Activated naive CD4-positive, alpha-beta T cell treated with anti-CD3 and anti-CD28 coated beads, Interleukin-2, amount 50 U/mL, for 72 hours (primary cell): Measurements from ENCODE around the gene SMIM32. TPM values are rescaled to one million over a fixed set of nuclear protein-coding genes. Genes with fewer than 3 reads are reported as not detected.

Experiments used
- ATAC-seq, 2 donors: fragments of 150-1000 bp; cut with Tn5 transposase; 2 replicates each; pipeline ENCODE4 v1.10.0; 2021; ENCODE audit warnings: mild to moderate bottlenecking in 2 of 2, moderate library complexity in 2 of 2
- DNase-seq, 2 donors: peaks; one replicate each; pipeline ENCODE4 v3.0.0; 2021 to 2022; ENCODE audit warnings: low spot score in 2 of 2
- H3K27ac Mint-ChIP-seq, 2 donors: one replicate each; pipeline ENCODE4 v1.8.0; 2022; ENCODE audit warnings: mild to moderate bottlenecking in 2 of 2, mixed read lengths in 2 of 2
- H3K36me3 Mint-ChIP-seq, 2 donors: one replicate each; pipeline ENCODE4 v1.8.0; 2022; ENCODE audit warnings: mixed read lengths in 2 of 2
- H3K9me3 Mint-ChIP-seq, 2 donors: one replicate each; pipeline ENCODE4 v1.8.0; 2022; ENCODE audit warnings: mixed read lengths in 2 of 2
- total RNA-seq, 2 donors: library from RNA; stranded (reverse); gene quantifications; one replicate each; pipeline ENCODE4 v1.2.3, GENCODE V29; 2022

The SMIM32 gene
- total RNA-seq, 2 donors from 2014 or later = not detected

GRCh38 chr5:136212252-136212721, 19.3 kb upstream of the SMIM32 start:
- DNase-seq = peak in 1 of 2 donors; percentile 53
- Mint-ChIP-seq H3K27ac (no peak overlapping the region), H3K9me3 (no peaks in the 10 kb centered on the region), H3K36me3 (no peaks in the 10 kb centered on the region)
- no peak for ATAC-seq

DNA sequence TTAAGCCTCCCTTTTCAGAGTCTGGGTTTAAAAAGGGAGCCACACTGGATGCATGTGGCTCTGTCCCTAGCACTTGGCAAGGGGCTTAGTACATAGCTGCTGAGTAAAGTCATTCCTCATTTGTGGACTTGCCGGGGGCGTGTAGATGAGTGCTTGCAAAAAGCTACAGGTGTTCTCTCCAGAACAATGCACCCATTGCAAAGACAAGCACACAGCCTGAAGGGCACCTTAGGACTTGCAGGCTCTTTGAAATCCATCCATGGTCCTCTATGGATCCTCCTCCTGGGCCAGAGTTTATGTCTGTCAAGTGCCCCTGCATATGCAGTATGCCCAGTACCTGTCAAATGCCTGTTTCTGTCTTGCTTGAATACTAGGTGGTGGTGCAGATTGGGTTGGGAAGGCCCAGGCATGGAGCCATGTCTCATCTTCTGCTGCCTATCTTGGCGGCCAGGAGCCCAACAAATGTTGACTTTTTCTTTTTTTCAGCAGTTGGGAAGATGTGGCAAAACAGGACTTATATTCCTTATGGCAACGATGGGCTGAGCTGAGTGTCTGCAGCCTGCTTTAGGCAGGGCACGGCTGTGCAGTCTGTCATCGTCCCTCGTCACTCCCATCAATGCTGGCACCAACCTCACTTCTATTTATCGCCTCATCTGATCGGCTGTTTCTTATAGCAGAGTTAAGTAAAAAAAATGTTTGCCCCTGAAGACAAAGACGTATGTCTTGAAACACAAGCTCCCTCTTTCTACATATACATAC, 18.5 kb upstream of the SMIM32 start:
- no peaks in the 10 kb centered on the region for H3K9me3 Mint-ChIP-seq
- ATAC-seq = no peak
- DNase-seq = no peak
- H3K36me3 Mint-ChIP-seq = no peaks in the 10 kb centered on the region
- no peak overlapping the region for H3K27ac Mint-ChIP-seq

- ATAC-seq (no peak), DNase-seq (no peak)
- Mint-ChIP-seq H3K27ac (no peak overlapping the region), H3K9me3 (no peaks in the 10 kb centered on the region), H3K36me3 (no peaks in the 10 kb centered on the region)
Observed at GRCh38 chr5:136210259-136210658, 17.3 kb upstream of the SMIM32 start.

DNA sequence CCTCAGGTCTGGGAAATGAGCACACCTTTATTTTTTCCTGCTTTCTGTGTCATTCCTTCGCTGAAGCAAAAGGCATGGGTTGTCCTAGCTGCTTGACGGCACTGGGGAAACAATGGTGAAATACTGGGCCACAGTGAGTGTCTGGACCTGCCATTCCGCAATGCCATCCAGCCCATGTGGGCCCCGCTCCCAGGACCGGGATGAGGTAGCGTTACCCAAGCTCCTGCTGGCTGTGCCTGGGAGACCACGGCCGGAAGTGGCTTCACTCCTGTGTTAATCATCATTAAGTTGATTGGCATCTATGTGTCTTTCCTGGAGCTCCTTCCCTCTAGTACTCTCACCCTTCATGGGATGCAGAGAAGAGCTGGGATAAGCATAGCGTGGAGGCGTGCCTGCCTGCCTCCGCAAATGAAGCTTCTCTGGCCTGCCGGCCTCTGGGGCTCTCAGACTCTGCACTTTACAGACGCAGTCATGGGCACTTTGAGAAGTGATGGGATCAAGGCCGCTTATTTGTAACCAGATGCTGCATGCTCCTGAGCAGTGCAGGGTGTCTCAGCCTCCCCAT, 16.5 kb upstream of the SMIM32 start:
- no peak overlapping the region for H3K27ac Mint-ChIP-seq
- H3K9me3 Mint-ChIP-seq = no peaks in the 10 kb centered on the region
- ATAC-seq (no peak), DNase-seq (no peak)
- no peaks in the 10 kb centered on the region for H3K36me3 Mint-ChIP-seq

DNA sequence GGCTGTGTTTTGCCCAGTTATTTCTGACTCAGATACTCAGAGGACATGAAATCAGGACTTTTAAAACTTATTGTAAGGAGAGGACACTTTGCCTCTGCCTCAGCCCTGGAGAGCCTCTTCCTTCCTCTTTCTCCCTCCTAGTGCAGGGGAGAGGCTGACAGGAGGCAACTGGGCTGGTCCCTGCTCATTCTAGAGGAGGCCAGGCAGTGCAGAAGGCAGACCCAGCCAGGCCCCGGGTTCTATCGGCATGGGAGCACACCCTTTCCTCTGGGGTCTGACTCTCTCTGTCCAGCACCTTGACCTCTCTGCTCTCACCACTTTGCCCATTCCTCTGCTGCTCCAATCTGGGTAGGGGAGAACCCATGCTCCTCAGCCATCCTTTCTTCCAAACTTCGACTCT, 16.0 kb upstream of the SMIM32 start:
- Mint-ChIP-seq H3K9me3 (no peaks in the 10 kb centered on the region), H3K27ac (no peak overlapping the region), H3K36me3 (no peaks in the 10 kb centered on the region)
- ATAC-seq (no peak), DNase-seq (no peak)

DNA sequence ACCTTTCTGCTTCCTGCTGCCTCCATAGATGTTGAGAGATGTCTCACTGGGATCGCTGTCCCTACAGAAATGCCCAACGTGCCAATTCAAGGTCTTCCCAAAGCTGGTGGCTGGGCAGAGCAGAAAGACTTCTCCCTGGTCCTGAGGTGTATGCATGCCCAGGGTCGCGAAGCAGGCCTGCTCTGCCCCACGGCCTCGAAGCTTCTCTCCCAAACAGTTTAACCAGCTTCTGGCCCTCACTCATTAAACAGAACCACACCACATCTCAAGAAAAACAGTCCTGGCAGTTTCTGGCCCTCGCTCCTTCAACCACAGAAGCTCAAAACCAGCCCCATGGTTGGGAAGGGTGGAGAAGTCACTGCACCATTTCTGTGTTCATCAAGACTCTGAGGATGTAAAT, 14.7 kb upstream of the SMIM32 start:
- no peaks in the 10 kb centered on the region for H3K36me3 Mint-ChIP-seq
- ATAC-seq (no peak), DNase-seq (no peak)
- H3K9me3 Mint-ChIP-seq = no peaks in the 10 kb centered on the region
- H3K27ac Mint-ChIP-seq = no peak overlapping the region

DNA sequence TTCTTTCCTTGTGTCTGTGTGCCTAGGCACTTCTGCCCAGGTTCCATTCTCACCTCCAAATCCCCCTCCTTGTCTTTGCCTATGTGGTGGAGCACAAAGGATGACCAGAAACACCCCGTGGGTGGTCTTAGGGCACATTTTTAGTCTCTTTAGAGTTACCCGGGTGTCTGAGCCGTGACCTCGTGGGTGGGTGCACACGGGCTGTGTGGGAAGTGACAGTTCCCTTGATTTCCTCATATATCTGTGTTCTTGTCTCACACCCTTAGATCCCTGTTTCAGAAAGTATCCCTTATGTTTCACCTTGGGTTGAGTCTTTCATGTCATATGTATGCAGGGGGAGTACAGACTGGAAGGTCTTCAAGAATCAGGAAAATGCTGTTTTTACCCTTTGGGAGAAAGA, 13.4 kb upstream of the SMIM32 start:
- H3K9me3 Mint-ChIP-seq = no peaks in the 10 kb centered on the region
- no peak overlapping the region for H3K27ac Mint-ChIP-seq
- no peak for DNase-seq
- H3K36me3 Mint-ChIP-seq = no peaks in the 10 kb centered on the region
- no peak for ATAC-seq

GRCh38 chr5:136205941-136206340, 13.0 kb upstream of the SMIM32 start:
- DNase-seq (no peak), ATAC-seq (no peak)
- no peaks in the 10 kb centered on the region for H3K9me3 Mint-ChIP-seq
- no peaks in the 10 kb centered on the region for H3K36me3 Mint-ChIP-seq
- H3K27ac Mint-ChIP-seq = no peak overlapping the region

DNA sequence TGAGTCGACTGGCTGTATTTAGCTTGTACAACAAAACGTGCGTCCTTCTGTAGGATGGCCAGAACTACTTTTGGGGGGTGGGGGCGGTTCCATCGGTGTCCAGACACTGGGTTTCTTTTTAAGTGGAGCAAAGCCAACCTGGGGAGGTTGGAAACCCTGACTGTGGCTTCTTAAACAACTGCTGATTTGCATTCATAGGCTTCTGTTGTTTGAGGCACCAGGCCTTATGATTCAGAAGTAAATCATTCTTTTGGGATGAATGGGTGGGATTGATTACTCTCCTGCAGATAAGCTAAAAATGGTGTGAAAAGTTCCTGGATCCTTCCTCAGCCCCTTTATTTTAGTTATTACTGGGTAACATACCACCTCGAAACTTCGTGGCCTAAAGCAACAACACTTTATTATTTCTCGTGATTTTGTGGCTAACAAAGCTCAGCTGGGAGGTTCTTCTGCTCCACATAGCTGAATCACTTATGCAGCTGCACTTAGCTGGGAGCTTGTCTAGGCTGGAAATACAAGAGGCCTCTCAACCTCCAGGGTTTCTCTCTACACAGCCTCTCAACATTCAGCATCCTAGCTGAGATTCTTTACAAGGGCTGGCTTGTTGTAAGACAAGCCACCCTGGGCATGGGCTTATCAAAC, 12.2 kb upstream of the SMIM32 start:
- no peaks in the 10 kb centered on the region for H3K36me3 Mint-ChIP-seq
- no peaks in the 10 kb centered on the region for H3K9me3 Mint-ChIP-seq
- no peak for ATAC-seq
- no peak for DNase-seq
- H3K27ac Mint-ChIP-seq = no peak overlapping the region

DNA sequence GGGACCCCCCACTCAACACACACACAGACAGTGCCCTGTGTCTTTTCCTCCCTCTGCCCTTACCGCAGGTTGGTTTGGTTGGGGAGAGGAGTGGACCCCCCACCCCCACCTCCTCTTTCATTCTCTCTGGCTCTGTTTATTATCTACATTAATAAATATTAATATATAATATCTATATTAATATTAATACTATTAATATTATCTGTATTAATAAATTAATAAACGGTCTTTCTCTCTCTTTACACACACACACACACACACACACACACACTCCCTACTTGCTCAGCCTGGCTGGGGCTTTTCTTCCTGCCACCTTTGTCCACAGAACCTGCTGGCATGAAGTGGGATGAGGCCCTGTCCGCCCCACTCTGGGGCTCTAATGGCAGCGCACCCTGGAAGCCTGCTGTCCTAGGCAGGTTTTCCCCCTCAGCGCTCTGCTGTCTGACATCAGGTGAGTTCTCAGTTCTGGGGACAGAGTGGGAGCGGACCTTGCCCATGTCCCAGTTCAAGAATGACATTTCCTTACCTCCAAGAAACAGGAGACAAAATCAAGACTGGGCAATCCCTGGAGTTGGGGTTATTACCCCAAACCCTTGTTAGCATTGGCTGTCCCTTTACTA, 10.5 kb upstream of the SMIM32 start:
- Mint-ChIP-seq H3K27ac (no peak overlapping the region), H3K9me3 (no peaks in the 10 kb centered on the region), H3K36me3 (no peaks in the 10 kb centered on the region)
- DNase-seq (no peak), ATAC-seq (no peak)

GRCh38 chr5:136202469-136203205, 9.7 kb upstream of the SMIM32 start:
- ATAC-seq = no peak
- DNase-seq = no peak
- Mint-ChIP-seq H3K9me3 (no peaks in the 10 kb centered on the region), H3K36me3 (no peaks in the 10 kb centered on the region), H3K27ac (no peak overlapping the region)

DNA sequence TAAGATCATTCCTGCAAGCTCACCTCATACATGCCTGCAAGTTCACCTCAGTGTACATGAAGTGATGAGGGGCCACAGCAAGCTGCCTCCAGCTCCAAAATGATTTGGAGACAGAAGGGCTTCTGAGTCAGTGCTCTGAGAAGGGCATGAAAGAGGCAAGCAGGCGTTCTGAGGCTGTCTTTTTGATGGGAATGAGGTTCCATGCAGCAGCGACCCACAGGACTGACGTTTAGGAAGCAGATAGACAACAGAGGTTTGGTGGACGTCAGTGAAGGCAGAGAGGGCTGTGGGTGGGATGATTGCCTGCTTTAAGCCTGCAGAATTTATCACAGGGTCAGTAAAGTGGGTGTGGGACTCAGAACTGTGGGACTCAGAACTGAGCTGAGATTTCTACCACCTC, 8.9 kb upstream of the SMIM32 start:
- ATAC-seq = no peak

GRCh38 chr5:136200761-136201160, 7.8 kb upstream of the SMIM32 start:
- Mint-ChIP-seq H3K9me3 (no peaks in the 10 kb centered on the region), H3K36me3 (no peaks in the 10 kb centered on the region), H3K27ac (no peak overlapping the region)
- no peak for DNase-seq
- ATAC-seq = no peak

More for the DNA sequence above, 8.9 kb upstream of the SMIM32 start:
- no peaks in the 10 kb centered on the region for H3K9me3 Mint-ChIP-seq
- no peak overlapping the region for H3K27ac Mint-ChIP-seq
- DNase-seq = no peak
- no peaks in the 10 kb centered on the region for H3K36me3 Mint-ChIP-seq

DNA sequence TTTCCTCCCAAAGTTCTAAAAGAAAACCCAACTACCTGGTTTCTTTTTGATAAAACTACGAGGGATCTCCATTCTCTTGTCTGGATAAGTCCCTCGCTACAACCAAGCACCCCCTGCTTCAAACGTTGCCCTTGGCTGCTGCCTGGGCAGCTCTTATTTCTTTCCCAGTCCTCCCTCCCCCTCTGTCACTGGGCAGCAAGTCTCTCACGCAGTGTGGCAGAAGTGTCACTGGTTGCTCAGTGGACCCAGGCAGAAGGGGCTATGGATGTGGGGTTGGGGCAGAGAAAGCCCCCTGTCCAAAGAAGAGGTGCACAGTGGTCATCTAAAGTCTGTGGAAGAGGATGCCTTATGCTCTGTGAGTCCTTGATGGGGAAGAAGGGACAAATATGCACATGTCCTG, 7.2 kb upstream of the SMIM32 start:
- DNase-seq (no peak), ATAC-seq (no peak)
- no peaks in the 10 kb centered on the region for H3K36me3 Mint-ChIP-seq
- H3K9me3 Mint-ChIP-seq = no peaks in the 10 kb centered on the region
- H3K27ac Mint-ChIP-seq = no peak overlapping the region

DNA sequence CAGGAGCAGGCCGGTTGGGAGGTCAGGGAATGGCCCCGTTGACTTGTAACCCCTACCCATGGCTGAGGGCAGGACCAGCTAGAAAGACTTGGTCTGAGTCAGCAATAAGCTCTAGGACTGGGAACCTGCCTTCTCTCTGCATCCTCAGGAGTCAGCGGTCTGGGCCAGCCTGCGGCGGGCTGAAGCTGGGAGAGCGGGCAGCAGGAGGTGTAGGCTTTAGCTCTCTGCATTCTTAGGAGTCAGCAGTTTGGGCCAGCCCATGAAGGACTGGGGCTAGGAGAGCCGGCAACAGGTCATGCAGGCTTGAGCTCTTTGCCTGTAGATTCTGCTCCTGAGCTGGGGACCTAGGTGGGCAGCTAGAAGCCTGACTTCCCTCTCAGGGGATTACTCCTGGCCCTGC, 6.4 kb upstream of the SMIM32 start:
- Mint-ChIP-seq H3K9me3 (no peaks in the 10 kb centered on the region), H3K27ac (no peak overlapping the region), H3K36me3 (no peaks in the 10 kb centered on the region)
- DNase-seq (no peak), ATAC-seq (no peak)

DNA sequence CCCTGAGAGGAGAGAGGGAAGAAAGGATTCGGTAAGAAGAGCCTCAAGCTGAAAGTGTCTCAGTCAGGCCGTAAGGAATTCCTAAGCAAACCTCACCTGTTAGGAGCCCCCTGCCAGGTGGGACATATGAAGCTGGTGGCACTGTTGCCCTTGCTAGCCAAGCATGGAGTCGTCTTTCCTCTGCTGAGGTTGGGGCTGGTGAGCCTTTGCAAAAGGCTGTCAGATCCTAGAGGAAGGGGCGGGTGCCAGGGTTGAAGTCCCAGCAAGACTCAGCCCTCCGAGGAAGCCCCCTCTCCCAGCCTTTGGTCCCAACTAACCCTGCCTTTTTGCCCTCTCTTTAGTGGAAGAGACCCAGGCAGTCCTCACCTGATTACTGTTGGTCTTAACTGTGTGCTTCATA, 5.5 kb upstream of the SMIM32 start:
- H3K9me3 Mint-ChIP-seq = no peaks in the 10 kb centered on the region
- peaks cover 0 to 7% of the 10 kb centered on the region in 2 donors for H3K36me3 Mint-ChIP-seq

More for the DNA sequence above, 5.5 kb upstream of the SMIM32 start:
- no peak overlapping the region for H3K27ac Mint-ChIP-seq
- DNase-seq (no peak), ATAC-seq (no peak)
